Measurements from ENCODE around the gene DNAJA2. TPM values are rescaled to one million over a fixed set of nuclear protein-coding genes. Genes with fewer than 3 reads are reported as not detected.

DNAJA2 gene
- total RNA-seq, 4 donors from 2014 or later = 30.5 to 45.7 (median 36.5) TPM

- peaks cover 0 to 71% (median 0%) of the 10 kb centered on the region in 3 donors for H3K36me3 ChIP-seq
These were observed 5.4 kb downstream of the DNAJA2 start for GRCh38 chr16:46968063-46968435.

GRCh38 chr16:46962629-46963028, 10.8 kb downstream of the DNAJA2 start:
- H3K27ac ChIP-seq = no peak overlapping the region
- H3K36me3 ChIP-seq = peaks cover 0 to 97% (median 0%) of the 10 kb centered on the region in 3 donors

More at GRCh38 chr16:46968063-46968435, 5.4 kb downstream of the DNAJA2 start:
- no peak for DNase-seq
- TF ChIP-seq POLR2A (IDR thresholded peaks at IDR 0.05) = no peak
- TF ChIP-seq CTCF (IDR thresholded peaks at IDR 0.05) = no peak
- Histone ChIP-seq H3K4me3 (no peak overlapping the region), H3K9me3 (no peaks in the 10 kb centered on the region), H3K4me1 (peaks cover 0 to 19% (median 5%) of the 10 kb centered on the region in 4 donors), H3K27me3 (no peaks in the 10 kb centered on the region), H3K27ac (no peak overlapping the region)

GRCh38 chr16:46961373-46962353, 11.8 kb downstream of the DNAJA2 start:
- Histone ChIP-seq H3K4me3 (no peak overlapping the region), H3K4me1 (no peaks in the 10 kb centered on the region), H3K9me3 (no peaks in the 10 kb centered on the region), H3K36me3 (peaks cover 0 to 97% (median 4%) of the 10 kb centered on the region in 3 donors), H3K27ac (no peak overlapping the region), H3K27me3 (no peaks in the 10 kb centered on the region)
- TF ChIP-seq CTCF (IDR thresholded peaks at IDR 0.05) = no peak
- no peak for TF ChIP-seq POLR2A (IDR thresholded peaks at IDR 0.05)
- no peak for DNase-seq

More at GRCh38 chr16:46962629-46963028, 10.8 kb downstream of the DNAJA2 start:
- Histone ChIP-seq H3K4me3 (no peak overlapping the region), H3K27me3 (no peaks in the 10 kb centered on the region), H3K9me3 (no peaks in the 10 kb centered on the region), H3K4me1 (no peaks in the 10 kb centered on the region)
- DNase-seq = no peak
- TF ChIP-seq CTCF (IDR thresholded peaks at IDR 0.05) = no peak
- no peak for TF ChIP-seq POLR2A (IDR thresholded peaks at IDR 0.05)

- Histone ChIP-seq H3K4me3 (no peak overlapping the region), H3K27me3 (no peaks in the 10 kb centered on the region), H3K27ac (no peak overlapping the region), H3K9me3 (no peaks in the 10 kb centered on the region), H3K36me3 (peaks cover 0 to 50% (median 4%) of the 10 kb centered on the region in 3 donors), H3K4me1 (no peaks in the 10 kb centered on the region)
- TF ChIP-seq POLR2A (IDR thresholded peaks at IDR 0.05) = no peak
- DNase-seq = no peak
These were observed 18.9 kb downstream of the DNAJA2 start for GRCh38 chr16:46954562-46954961.

- TF ChIP-seq CTCF (IDR thresholded peaks at IDR 0.05) (no peak), POLR2A (IDR thresholded peaks at IDR 0.05) (no peak)
- Histone ChIP-seq H3K27me3 (no peaks in the 10 kb centered on the region), H3K4me1 (no peaks in the 10 kb centered on the region), H3K4me3 (no peak overlapping the region), H3K36me3 (peaks cover 0 to 4% (median 0%) of the 10 kb centered on the region in 3 donors), H3K9me3 (no peaks in the 10 kb centered on the region), H3K27ac (no peak overlapping the region)
- DNase-seq = no peak
These were observed 23.5 kb downstream of the DNAJA2 start for GRCh38 chr16:46950009-46950408.

GRCh38 chr16:46949241-46949892, 24.1 kb downstream of the DNAJA2 start:
- no peaks in the 10 kb centered on the region for H3K27me3 ChIP-seq

More at GRCh38 chr16:46949241-46949892, 24.1 kb downstream of the DNAJA2 start:
- Histone ChIP-seq H3K36me3 (no peaks in the 10 kb centered on the region), H3K4me3 (no peak overlapping the region), H3K27ac (no peak overlapping the region), H3K4me1 (no peaks in the 10 kb centered on the region), H3K9me3 (no peaks in the 10 kb centered on the region)
- TF ChIP-seq CTCF (IDR thresholded peaks at IDR 0.05) = no peak
- TF ChIP-seq POLR2A (IDR thresholded peaks at IDR 0.05) = no peak
- no peak for DNase-seq
